AG09309 (cell line): Measurements from ENCODE around the gene QRSL1.
"Not testable (repeated sequence)": the region's sequence is repeated elsewhere in the genome, so short reads cannot be mapped to it uniquely, and the experiment has no call there.

Source experiments
- DNase-seq: peaks from one replicate; pipeline ENCODE4 v3.0.0-alpha.2; 2010; ENCODE audit warnings: low read depth
- H3K4me3 ChIP-seq: 2 replicates; pipeline ENCODE4 v1.5.1; 2011; ENCODE audit warnings: mild to moderate bottlenecking, low read depth, low read length, moderate library complexity; ENCODE audit not compliant: control insufficient read depth
- TF ChIP-seq, protein P1 (sequence below): IDR thresholded peaks from 2 replicates; pipeline ENCODE4 v1.5.1; 2011; ENCODE audit warnings: mild to moderate bottlenecking, low read depth, low read length, inconsistent platforms; ENCODE audit not compliant: insufficient read depth, control insufficient read depth; ENCODE audit errors: missing control alignments

QRSL1 gene

DNA sequence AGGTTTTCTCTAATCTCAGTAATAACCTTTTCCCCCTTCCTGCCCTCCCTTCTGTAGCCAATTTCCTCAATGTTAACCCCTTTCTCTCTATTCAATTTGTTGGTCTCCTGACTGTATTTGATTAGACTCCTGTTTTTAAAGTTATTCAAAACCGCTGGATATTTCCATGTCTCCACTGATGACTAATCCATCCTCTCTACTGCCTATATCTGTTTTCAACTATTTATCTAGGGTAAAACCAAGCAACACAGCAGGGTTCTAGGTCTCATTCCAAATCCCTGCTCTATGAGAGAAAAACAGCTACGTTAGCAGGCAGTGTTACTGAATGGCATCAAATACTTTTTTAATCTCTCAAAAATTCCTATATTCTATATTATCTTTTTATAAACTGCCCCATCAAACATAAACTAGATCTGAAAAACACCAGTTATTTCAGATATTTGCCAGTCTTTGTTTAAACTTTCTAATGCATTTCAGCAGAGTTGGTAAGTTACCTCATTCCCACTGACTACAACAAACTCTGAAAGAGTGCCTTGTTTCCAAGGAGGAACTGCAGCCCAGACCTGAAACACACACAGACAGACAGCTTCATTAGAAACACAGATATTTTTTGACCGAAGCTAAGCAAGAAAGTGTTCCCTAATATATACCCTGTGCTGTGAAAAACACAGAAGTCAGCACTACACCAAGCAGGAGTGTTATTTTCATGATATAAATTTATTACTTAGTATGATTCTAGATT, 8.3 kb upstream of the QRSL1 start:
- TF ChIP-seq, protein P1, sequence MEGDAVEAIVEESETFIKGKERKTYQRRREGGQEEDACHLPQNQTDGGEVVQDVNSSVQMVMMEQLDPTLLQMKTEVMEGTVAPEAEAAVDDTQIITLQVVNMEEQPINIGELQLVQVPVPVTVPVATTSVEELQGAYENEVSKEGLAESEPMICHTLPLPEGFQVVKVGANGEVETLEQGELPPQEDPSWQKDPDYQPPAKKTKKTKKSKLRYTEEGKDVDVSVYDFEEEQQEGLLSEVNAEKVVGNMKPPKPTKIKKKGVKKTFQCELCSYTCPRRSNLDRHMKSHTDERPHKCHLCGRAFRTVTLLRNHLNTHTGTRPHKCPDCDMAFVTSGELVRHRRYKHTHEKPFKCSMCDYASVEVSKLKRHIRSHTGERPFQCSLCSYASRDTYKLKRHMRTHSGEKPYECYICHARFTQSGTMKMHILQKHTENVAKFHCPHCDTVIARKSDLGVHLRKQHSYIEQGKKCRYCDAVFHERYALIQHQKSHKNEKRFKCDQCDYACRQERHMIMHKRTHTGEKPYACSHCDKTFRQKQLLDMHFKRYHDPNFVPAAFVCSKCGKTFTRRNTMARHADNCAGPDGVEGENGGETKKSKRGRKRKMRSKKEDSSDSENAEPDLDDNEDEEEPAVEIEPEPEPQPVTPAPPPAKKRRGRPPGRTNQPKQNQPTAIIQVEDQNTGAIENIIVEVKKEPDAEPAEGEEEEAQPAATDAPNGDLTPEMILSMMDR = no peak
- peak; percentile 23 for DNase-seq
- no peak overlapping the region for H3K4me3 ChIP-seq

DNA sequence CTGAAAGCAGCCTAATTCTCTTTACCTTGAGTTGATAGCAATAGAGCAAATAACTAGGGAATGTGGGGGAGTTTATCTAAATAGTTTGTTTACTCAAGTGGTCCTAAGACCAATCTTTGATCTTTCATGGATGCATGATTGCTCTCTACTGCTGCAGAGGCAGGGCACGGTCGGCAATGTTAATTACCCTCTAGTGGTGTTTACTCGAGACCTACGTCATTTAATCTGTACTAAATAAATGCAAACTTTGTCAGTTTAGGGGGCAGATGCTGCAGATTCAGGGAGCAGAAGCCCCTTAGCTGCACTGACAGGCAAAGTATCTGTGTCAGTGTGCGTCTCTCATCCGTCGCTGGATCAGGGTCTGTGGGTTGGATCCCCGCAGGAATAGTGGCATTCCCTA, 7.0 kb upstream of the QRSL1 start:
- TF ChIP-seq, protein P1 = no peak
- DNase-seq = no peak
- no peak overlapping the region for H3K4me3 ChIP-seq

DNA sequence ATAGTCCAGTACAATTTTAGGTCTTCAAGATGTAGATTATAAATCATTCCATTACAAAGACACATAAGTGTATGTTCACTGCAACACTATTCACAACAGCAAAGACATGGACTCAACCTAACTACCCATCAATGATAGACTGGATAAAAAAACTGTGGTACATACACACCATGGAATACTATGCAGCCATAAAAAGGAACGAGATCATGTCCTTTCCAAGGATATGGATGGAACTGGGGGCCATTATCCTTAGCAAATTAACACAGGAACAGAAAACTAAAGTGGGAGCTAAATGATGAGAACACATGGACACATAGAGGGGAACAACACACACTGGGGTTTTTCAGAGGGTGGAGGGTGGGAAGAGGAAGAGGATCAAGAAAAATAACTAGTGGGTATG, 6.3 kb upstream of the QRSL1 start:
- DNase-seq = no peak
- TF ChIP-seq, protein P1 = no peak
- H3K4me3 ChIP-seq = no peak overlapping the region

DNA sequence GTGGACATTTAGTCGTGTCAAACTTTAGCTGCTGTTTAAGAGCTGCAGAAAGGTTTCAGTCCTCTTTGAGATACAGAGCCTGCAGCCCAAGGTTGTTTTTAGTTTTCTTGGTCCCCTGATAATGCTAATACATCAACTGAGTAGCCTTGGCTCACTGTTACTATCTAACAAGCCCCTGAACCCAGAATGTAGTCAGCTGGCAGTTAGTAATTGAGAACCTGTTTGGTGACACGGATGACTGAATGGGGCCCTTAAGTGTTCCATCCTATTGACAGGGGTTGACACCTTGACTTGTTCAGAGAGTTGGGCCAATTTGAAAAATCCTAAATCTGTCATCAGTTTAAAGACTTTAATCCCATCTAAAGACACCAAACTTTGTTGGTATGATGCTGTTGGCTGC, 2.9 kb upstream of the QRSL1 start:
- TF ChIP-seq, protein P1 = no peak
- H3K4me3 ChIP-seq = no peak overlapping the region
- DNase-seq = no peak

DNA sequence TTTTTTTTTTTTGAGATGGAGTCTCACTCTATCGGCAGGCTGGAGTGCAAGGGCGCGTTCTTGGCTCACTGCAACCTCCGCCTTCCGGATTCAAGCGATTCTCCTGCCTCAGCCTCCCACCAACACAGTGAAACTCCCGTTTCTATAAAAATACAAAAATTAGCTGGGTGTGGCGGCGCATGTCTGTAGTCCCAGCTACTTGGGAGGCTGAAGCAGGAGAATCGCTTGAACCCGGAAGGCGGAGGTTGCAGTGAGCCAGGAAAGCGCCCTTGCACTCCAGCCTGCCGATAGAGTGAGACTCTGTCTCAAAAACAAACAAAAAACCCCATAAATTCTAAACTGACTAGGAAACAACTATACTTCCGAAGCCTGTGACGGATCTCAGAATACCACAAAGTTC, 1.6 kb upstream of the QRSL1 start:
- DNase-seq, H3K4me3 ChIP-seq: not testable (repeated sequence)

DNA sequence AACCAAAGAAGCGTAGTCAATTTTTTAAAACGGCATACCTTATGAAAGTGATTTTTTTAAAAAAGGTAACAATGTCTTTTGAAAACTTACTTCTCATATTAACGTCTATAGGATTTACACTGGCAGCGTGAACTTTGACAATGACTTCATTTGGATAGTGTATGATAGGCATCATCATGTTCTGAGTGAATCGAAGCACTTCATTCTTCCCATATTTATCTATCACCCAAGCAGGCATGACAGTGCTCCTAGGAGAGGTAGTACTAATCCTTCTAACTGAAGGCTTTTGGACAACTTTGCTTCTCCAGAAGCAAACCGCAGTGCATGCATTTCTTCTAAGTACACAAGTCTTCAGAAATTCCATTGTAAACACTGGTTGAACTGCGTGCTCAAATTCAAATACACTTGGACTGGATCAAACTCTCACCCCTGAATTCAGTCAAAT, 698 bp upstream of the QRSL1 start:
- DNase-seq = no peak
- TF ChIP-seq, protein P1 = no peak

DNA sequence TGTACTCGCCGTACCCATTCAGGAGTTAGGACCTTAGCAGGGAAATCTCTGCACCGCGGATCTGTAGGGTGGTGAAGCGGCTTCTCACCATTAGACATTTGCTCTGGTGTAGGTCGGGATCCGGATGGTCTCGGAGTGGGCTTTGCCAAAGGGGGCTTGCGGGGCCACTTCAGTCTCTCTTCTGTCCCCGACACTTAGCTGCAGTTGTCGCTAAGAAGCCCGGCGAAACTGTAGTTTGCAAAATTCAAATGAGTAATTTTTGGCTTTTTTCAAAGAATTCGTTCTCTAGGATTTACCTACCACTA, 433 bp downstream of the QRSL1 start:
- TF ChIP-seq, protein P1 = no peak
- no peak for DNase-seq
- peak overlapping the region; percentile 94 for H3K4me3 ChIP-seq

More for the DNA sequence above, 698 bp upstream of the QRSL1 start:
- H3K4me3 ChIP-seq = peak overlapping the region; percentile 94
